HEK293T (cell line): ENCODE results near the gene HBE1.

Source experiments
- ELF4 ChIP-seq: fragments of 450-650 bp; IDR thresholded peaks from 2 replicates; pipeline ENCODE4 v1.6.1; 2017; ENCODE audit warnings: antibody characterized with exemption
- FOXK2 ChIP-seq: fragments of 450-650 bp; IDR thresholded peaks from 2 replicates; pipeline ENCODE4 v1.6.1; 2016; ENCODE audit warnings: mild to moderate bottlenecking
- L3MBTL2 ChIP-seq: fragments of 450-650 bp; conservative IDR thresholded peaks from 2 replicates; pipeline ENCODE4 v1.6.1; 2016; ENCODE audit warnings: mild to moderate bottlenecking
- PKNOX1 ChIP-seq: fragments of 450-650 bp; IDR thresholded peaks from 2 replicates; pipeline ENCODE4 v1.6.1; 2016
- SP1 ChIP-seq: fragments of 450-650 bp; IDR thresholded peaks from 2 replicates; pipeline ENCODE4 v1.6.1; 2017
- SUZ12 ChIP-seq: fragments of 450-650 bp; IDR thresholded peaks from 2 replicates; pipeline ENCODE4 v1.6.1; 2016; ENCODE audit warnings: mild to moderate bottlenecking
- TARDBP ChIP-seq: fragments of 450-650 bp; IDR thresholded peaks from 2 replicates; pipeline ENCODE4 v1.6.1; 2016

GRCh38 chr11:5291207-5291838 is 21.6 kb upstream of the HBE1 start:
- TF ChIP-seq FOXK2 (no peak), SP1 (no peak), SUZ12 (no peak), PKNOX1 (no peak), L3MBTL2 (no peak), TARDBP (no peak), ELF4 (no peak)
